ENCODE data around the gene ITSN2. TPM values are rescaled to one million over a fixed set of nuclear protein-coding genes. Genes with fewer than 3 reads are reported as not detected.

The ITSN2 gene
- total RNA-seq, 1 experiment from 2014 or later, result 19.8 TPM

GRCh38 chr2:24245986-24246776 lies 114.2 kb downstream of the ITSN2 start:
- Mint-ChIP-seq H3K4me3 (no peak overlapping the region), H3K27ac (0 out of 2 replicates have a peak overlapping the region, but pooled peaks have one; percentile 40), H3K27me3 (ENCODE audit: low read depth) (no peaks in the 10 kb centered on the region), H3K4me1 (peaks cover 6% of the 10 kb centered on the region), H3K36me3 (0 out of 2 replicates have a peak, but pooled peaks cover 2% of the 10 kb centered on the region), H3K9me3 (no peaks in the 10 kb centered on the region)
- ATAC-seq (no peak), DNase-seq (ENCODE audit: low spot score) (no peak)
- no peak for TF ChIP-seq TEAD4 (CRISPR knock-in tag; IDR thresholded peaks at IDR 0.05)
- TF ChIP-seq ZNF121 (CRISPR knock-in tag; IDR thresholded peaks at IDR 0.05), result no peak
- no peak for TF ChIP-seq E2F5 (CRISPR knock-in tag; IDR thresholded peaks at IDR 0.05)
- TF ChIP-seq ZNF232 (CRISPR knock-in tag; IDR thresholded peaks at IDR 0.05), result no peak
- TF ChIP-seq ZNF281 (CRISPR knock-in tag; IDR thresholded peaks at IDR 0.05), result no peak
- TF ChIP-seq ZNF263 (CRISPR knock-in tag; IDR thresholded peaks at IDR 0.05; ENCODE audit: low read depth), result no peak
- TF ChIP-seq E2F4 (CRISPR knock-in tag; IDR thresholded peaks at IDR 0.05; ENCODE audit: borderline replicate concordance, low read depth), result no peak
- TF ChIP-seq CBFB (CRISPR knock-in tag; IDR thresholded peaks at IDR 0.05; ENCODE audit: low read depth), result no peak
- no peak for TF ChIP-seq NR2C2 (CRISPR knock-in tag; IDR thresholded peaks at IDR 0.05)
- no peak for TF ChIP-seq STAT6 (CRISPR knock-in tag; conservative IDR thresholded peaks at IDR 0.05; ENCODE audit: low read depth)
- no peak for TF ChIP-seq PREB (CRISPR knock-in tag; IDR thresholded peaks at IDR 0.05; ENCODE audit: borderline replicate concordance)
- TF ChIP-seq IRF2 (CRISPR knock-in tag; IDR thresholded peaks at IDR 0.05; ENCODE audit: borderline replicate concordance, low read depth), result no peak
- no peak for TF ChIP-seq TP53 (CRISPR knock-in tag; IDR thresholded peaks at IDR 0.05)
- TF ChIP-seq TEAD1 (CRISPR knock-in tag; IDR thresholded peaks at IDR 0.05), result no peak
- no peak for TF ChIP-seq JUN (CRISPR knock-in tag; IDR thresholded peaks at IDR 0.05)
- TF ChIP-seq FOXP1 (CRISPR knock-in tag; IDR thresholded peaks at IDR 0.05; ENCODE audit: borderline replicate concordance), result no peak
- TF ChIP-seq AR (CRISPR knock-in tag; IDR thresholded peaks at IDR 0.05), result no peak
- ChIA-PET POLR2A (no interaction called here), CTCF (no interaction called here)

All from WTC11 (cell line).